GM10266 (cell line): Measurements from ENCODE around the gene CAPN11.

Source experiments
- DNase-seq: peaks from one replicate; pipeline ENCODE4 v3.0.0; 2012; ENCODE audit errors: extremely low spot score
- CTCF ChIP-seq: IDR thresholded peaks from 2 replicates; pipeline ENCODE4 v1.5.1; 2012; ENCODE audit warnings: mild to moderate bottlenecking, low read depth; ENCODE audit not compliant: control insufficient read depth, insufficient read depth; ENCODE audit errors: missing control alignments

Gene CAPN11

GRCh38 chr6:44150317-44150917 lies 8.2 kb upstream of the CAPN11 start:
- no peak for TF ChIP-seq CTCF
- no peak for DNase-seq

- peak; percentile 97 for TF ChIP-seq CTCF
- DNase-seq, result peak; percentile 85
These were observed 7.1 kb upstream of the CAPN11 start for GRCh38 chr6:44151348-44152108.

- no peak for TF ChIP-seq CTCF
- no peak for DNase-seq
These were observed 6.5 kb upstream of the CAPN11 start for GRCh38 chr6:44152109-44152461.

- no peak for DNase-seq
- no peak for TF ChIP-seq CTCF
These were observed 6.1 kb upstream of the CAPN11 start for GRCh38 chr6:44152533-44152932.

GRCh38 chr6:44154067-44154466 lies 4.6 kb upstream of the CAPN11 start:
- no peak for DNase-seq
- no peak for TF ChIP-seq CTCF

- TF ChIP-seq CTCF, result no peak
- no peak for DNase-seq
These were observed 2.0 kb upstream of the CAPN11 start for GRCh38 chr6:44156494-44157151.

- no peak for TF ChIP-seq CTCF
- no peak for DNase-seq
These were observed 1.5 kb upstream of the CAPN11 start for GRCh38 chr6:44157152-44157521.
